GM23248 (cell line): ENCODE measurements around the gene SMARCB1. TPM values are rescaled to one million over a fixed set of nuclear protein-coding genes. Genes with fewer than 3 reads are reported as not detected.

Source experiments
- DNase-seq: peaks from one replicate; pipeline ENCODE4 v3.0.0-alpha.2; 2015
- H2AFZ ChIP-seq: fragments of 200-600 bp; sonication (generic); 2 replicates; pipeline ENCODE4 v1.6.1; 2016; ENCODE audit warnings: antibody characterized with exemption
- H3F3A ChIP-seq: fragments of 200-600 bp; sonication (generic); 2 replicates; pipeline ENCODE4 v1.6.1; 2016; ENCODE audit warnings: mild to moderate bottlenecking, antibody characterized with exemption, mixed run types; ENCODE audit not compliant: insufficient read depth
- H3K27ac ChIP-seq: fragments of 200-600 bp; sonication (generic); 2 replicates; pipeline ENCODE4 v1.5.1; 2016; ENCODE audit warnings: mild to moderate bottlenecking
- H3K27me3 ChIP-seq: fragments of 200-600 bp; sonication (generic); replicated peaks from 2 replicates; pipeline ENCODE4 v1.6.1; 2016; ENCODE audit warnings: mild to moderate bottlenecking; ENCODE audit not compliant: insufficient read depth
- H3K36me3 ChIP-seq: fragments of 200-600 bp; sonication (generic); 2 replicates; pipeline ENCODE4 v1.6.1; 2016; ENCODE audit warnings: low read depth, mild to moderate bottlenecking
- H3K4me1 ChIP-seq: fragments of 200-600 bp; sonication (generic); 2 replicates; pipeline ENCODE4 v1.6.1; 2016; ENCODE audit warnings: mild to moderate bottlenecking; ENCODE audit not compliant: insufficient read depth
- H3K4me2 ChIP-seq: fragments of 200-600 bp; sonication (generic); one replicate; pipeline ENCODE4 v1.6.1; 2016; ENCODE audit warnings: mild to moderate bottlenecking; ENCODE audit not compliant: unreplicated experiment
- H3K4me3 ChIP-seq: fragments of 200-600 bp; sonication (generic); 2 replicates; pipeline ENCODE4 v1.5.1; 2016; ENCODE audit warnings: mild to moderate bottlenecking
- H3K79me2 ChIP-seq: fragments of 200-600 bp; sonication (generic); 2 replicates; pipeline ENCODE4 v1.6.1; 2016; ENCODE audit warnings: mild to moderate bottlenecking; ENCODE audit not compliant: insufficient read depth
- H3K9ac ChIP-seq: fragments of 200-600 bp; sonication (generic); 2 replicates; pipeline ENCODE4 v1.6.1; 2016; ENCODE audit warnings: mild to moderate bottlenecking
- H3K9me2 ChIP-seq: fragments of 200-600 bp; sonication (generic); 2 replicates; pipeline ENCODE4 v1.6.1; 2016; ENCODE audit warnings: mixed run types, mild to moderate bottlenecking, moderate library complexity; ENCODE audit not compliant: insufficient read depth
- H3K9me3 ChIP-seq: fragments of 200-600 bp; sonication (generic); one replicate; pipeline ENCODE4 v1.6.1; 2017; ENCODE audit warnings: low read depth
- H4K20me1 ChIP-seq: fragments of 200-600 bp; sonication (generic); 2 replicates; pipeline ENCODE4 v1.6.0; 2016; ENCODE audit not compliant: insufficient read depth
- EZH2 ChIP-seq: fragments of 200-600 bp; sonication (generic); IDR thresholded peaks from 2 replicates; pipeline ENCODE4 v1.6.1; 2018; ENCODE audit warnings: antibody characterized with exemption, mild to moderate bottlenecking; ENCODE audit not compliant: insufficient read depth, poor library complexity, severe bottlenecking
- EZH2phosphoT487 ChIP-seq: fragments of 200-600 bp; sonication (generic); IDR thresholded peaks from 2 replicates; pipeline ENCODE4 v1.6.1; 2018; ENCODE audit warnings: antibody characterized with exemption, moderate library complexity, mild to moderate bottlenecking, low read depth; ENCODE audit not compliant: insufficient read depth
- WGBS, 2 experiments: methylation state at CpG; one replicate each; pipeline ENCODE4 v1.1.6; 2015 to 2017; ENCODE audit warnings: low lambda C conversion rate in 2 of 2, low coverage in 1 of 2; ENCODE audit errors: missing lambda C conversion rate in 2 of 2; 5-methylcytosine and 5-hydroxymethylcytosine counted together
- in situ Hi-C: fragments of 300-500 bp; cut with MboI; formaldehyde crosslinking; loops from 2 replicates; pipeline ENCODE4 v1.15.0; 2020
- polyA plus RNA-seq: library from polyadenylated mRNA; unstranded; fragments of >200 nt; fragmentation: Nextera tagmentation; extraction: Ambion mirVana; gene quantifications from 2 replicates; pipeline ENCODE4 v1.2.1, GENCODE V29; 2016
- total RNA-seq: library from RNA; depleted of rRNA; stranded (reverse); fragments of >200 nt; shearing (Covaris generic); gene quantifications from 2 replicates; pipeline ENCODE4 v1.2.3, GENCODE V29; 2014

Gene SMARCB1
- total and polyA plus RNA-seq, 2 experiments from 2014 or later = 63.9 to 85.2 TPM

DNA sequence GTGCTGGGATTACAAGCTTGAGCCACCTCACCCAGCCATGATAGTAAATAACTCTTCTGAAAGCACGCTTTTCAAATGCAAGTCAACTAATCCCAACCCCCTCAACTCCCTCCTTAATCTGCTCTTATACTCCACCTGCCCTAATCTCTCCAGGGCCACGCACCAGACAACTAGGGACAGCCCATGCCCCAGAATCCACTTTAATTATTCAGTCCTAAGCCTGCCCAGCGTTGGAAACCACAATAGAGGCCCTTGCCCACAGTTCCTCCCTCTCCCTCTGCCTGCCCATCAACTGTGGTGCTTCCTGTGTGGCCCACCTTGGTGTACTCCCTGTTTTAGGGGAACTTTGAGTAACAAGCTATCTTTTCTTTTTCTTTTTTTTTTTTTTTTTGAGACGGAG lies 29.9 kb upstream of the SMARCB1 start:
- H3K27me3 ChIP-seq = no peaks in the 10 kb centered on the region
- 43 to 50% methylated on average over 4 of the region's 4 CpGs for WGBS, 2 experiments
- H2AFZ ChIP-seq = no peak overlapping the region
- no peaks in the 10 kb centered on the region for H3K36me3 ChIP-seq
- DNase-seq = no peak
- H3K4me1 ChIP-seq = no peaks in the 10 kb centered on the region
- H4K20me1 ChIP-seq = no peaks in the 10 kb centered on the region
- no peak overlapping the region for H3K9ac ChIP-seq
- H3K27ac ChIP-seq = no peak overlapping the region
- H3F3A ChIP-seq = 0 out of 2 replicates have a peak, but pooled peaks cover 6% of the 10 kb centered on the region
- H3K9me2 ChIP-seq = no peaks in the 10 kb centered on the region
- no peak overlapping the region for H3K4me3 ChIP-seq
- H3K4me2 ChIP-seq = no peak overlapping the region
- in situ Hi-C loops = no loop called here
- TF ChIP-seq EZH2 (no peak), EZH2phosphoT487 (no peak)
- no peaks in the 10 kb centered on the region for H3K79me2 ChIP-seq
- no peaks in the 10 kb centered on the region for H3K9me3 ChIP-seq

DNA sequence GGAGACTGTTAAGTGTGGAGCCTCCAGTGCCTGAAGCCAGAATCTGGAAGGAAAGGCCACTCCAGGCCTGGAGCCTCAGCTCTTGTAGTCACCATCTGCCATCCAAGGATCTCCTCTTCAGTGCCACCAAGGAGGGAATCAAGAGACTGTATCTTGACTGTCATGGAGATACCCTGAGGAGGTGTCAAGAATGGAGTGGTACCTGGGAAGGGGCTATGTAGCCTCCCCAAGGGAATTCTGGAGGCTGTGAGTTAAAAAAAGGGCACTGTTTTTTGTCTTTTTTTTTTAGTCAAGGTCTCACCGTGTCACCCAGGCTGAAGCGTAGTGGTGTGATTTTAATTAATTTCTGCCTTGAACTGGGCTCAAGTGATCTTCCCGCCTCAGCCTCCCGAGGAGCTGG lies 27.2 kb upstream of the SMARCB1 start:
- no peak overlapping the region for H3K27ac ChIP-seq
- no peak overlapping the region for H3K9ac ChIP-seq
- H3K9me2 ChIP-seq = no peaks in the 10 kb centered on the region
- in situ Hi-C loops = no loop called here
- H3F3A ChIP-seq = 0 out of 2 replicates have a peak, but pooled peaks cover 6% of the 10 kb centered on the region
- H2AFZ ChIP-seq = no peak overlapping the region
- no peak for DNase-seq
- H3K9me3 ChIP-seq = no peaks in the 10 kb centered on the region
- TF ChIP-seq EZH2phosphoT487 (no peak), EZH2 (no peak)
- no peak overlapping the region for H3K4me3 ChIP-seq
- H3K4me2 ChIP-seq = no peak overlapping the region
- no peaks in the 10 kb centered on the region for H3K36me3 ChIP-seq
- H4K20me1 ChIP-seq = no peaks in the 10 kb centered on the region
- no peaks in the 10 kb centered on the region for H3K79me2 ChIP-seq
- no peaks in the 10 kb centered on the region for H3K27me3 ChIP-seq
- peaks cover 9% of the 10 kb centered on the region for H3K4me1 ChIP-seq
- 75 to 85% methylated on average over 4 of the region's 4 CpGs for WGBS, 2 experiments

DNA sequence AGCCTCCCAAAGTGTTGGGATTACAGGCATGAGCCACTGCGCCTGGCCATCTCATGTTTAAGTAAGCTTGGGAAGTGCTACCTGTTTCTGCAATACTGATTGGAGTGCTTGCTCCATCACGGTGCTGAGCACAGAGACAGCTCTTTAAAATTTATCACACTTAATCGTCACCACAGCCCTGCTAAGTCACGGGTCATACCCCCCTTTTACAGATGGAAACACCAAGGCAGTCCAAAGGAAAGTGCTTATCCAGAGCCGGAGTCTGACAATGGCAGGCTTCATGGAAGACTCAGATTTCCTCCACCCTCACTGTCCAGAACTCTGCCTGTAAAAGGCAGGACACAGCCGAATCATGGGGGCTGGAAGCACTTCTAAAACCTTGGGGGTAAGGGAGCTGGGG lies 26.7 kb upstream of the SMARCB1 start:
- H3K79me2 ChIP-seq = no peaks in the 10 kb centered on the region
- no peaks in the 10 kb centered on the region for H4K20me1 ChIP-seq
- WGBS, 2 experiments = 90 to 92% methylated on average over 6 of the region's 6 CpGs
- TF ChIP-seq EZH2phosphoT487 (no peak), EZH2 (no peak)
- no peak overlapping the region for H3K27ac ChIP-seq
- no peaks in the 10 kb centered on the region for H3K9me2 ChIP-seq
- no peak overlapping the region for H3K4me3 ChIP-seq
- in situ Hi-C loops = no loop called here
- DNase-seq = no peak
- H3K9ac ChIP-seq = no peak overlapping the region
- 0 out of 2 replicates have a peak, but pooled peaks cover 4% of the 10 kb centered on the region for H3F3A ChIP-seq
- no peak overlapping the region for H3K4me2 ChIP-seq
- H3K36me3 ChIP-seq = no peaks in the 10 kb centered on the region
- H2AFZ ChIP-seq = no peak overlapping the region
- no peaks in the 10 kb centered on the region for H3K27me3 ChIP-seq
- H3K4me1 ChIP-seq = peaks cover 9% of the 10 kb centered on the region
- no peaks in the 10 kb centered on the region for H3K9me3 ChIP-seq

DNA sequence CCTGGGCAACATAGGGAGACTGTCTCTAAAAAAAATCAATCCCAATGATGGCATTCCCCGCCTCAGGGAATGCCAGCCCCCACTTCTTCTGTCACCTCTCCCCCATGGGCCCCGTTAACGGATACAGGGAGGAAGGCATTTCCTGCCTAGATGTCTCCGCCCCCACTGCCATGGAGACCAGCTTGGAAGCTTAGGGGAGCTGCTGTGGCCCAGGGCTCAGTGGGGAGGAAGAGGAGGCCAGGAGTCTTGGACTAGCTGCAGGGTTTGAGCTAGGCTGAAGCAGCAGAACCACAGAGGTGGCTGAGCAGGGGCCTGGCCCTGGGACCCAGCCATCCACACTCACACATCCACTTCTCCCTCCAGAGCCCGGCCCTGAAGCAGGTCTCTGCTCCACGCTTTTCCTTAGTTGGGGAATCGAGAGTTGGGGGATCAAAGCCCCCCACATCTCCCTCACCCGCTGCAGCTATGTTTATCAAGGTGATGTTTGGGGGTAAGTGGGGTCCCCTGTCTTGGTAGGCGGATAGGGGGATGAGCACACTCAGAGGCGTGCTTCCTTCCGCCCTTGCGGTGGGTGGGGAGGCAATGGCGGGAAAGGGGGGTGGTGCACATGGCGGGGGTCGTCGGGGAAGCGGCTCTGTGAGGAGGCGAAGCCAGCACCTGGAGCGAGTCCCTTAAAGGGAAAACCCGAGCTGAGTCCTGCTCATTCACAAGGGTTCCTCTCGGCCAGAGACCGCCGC lies 23.8 kb upstream of the SMARCB1 start, which contains the start of gene C22orf15:
C22orf15 (plus strand) TSS at position 149 of the 737 bp plus-strand sequence; CDS start at position 466, 317 bp downstream.
- Histone ChIP-seq H3K9me2 (no peaks in the 10 kb centered on the region), H3K4me1 (peaks cover 9% of the 10 kb centered on the region), H3K27me3 (no peaks in the 10 kb centered on the region), H3K4me3 (0 out of 2 replicates have a peak within 1 kb of the TSS, but pooled peaks have one; percentile 7), H3K36me3 (no peaks in the 10 kb centered on the region), H3K9me3 (no peaks in the 10 kb centered on the region), H3K79me2 (no peaks in the 10 kb centered on the region), H3K9ac (no peak within 1 kb of the TSS), H3F3A (no peaks in the 10 kb centered on the region), H3K27ac (no peak within 1 kb of the TSS), H2AFZ (peak within 1 kb of the TSS; percentile 82), H4K20me1 (no peaks in the 10 kb centered on the region), H3K4me2 (peak within 1 kb of the TSS; percentile 28)
- 61 to 64% methylated on average over 15 to 23 of the region's 23 CpGs for WGBS, 2 experiments
- peak; percentile 49 for DNase-seq
- in situ Hi-C loops = no loop called here
- TF ChIP-seq EZH2 = no peak
- no peak for TF ChIP-seq EZH2phosphoT487
